Colonic mucosa (tissue), 4 donors: Measurements from ENCODE around the gene ANXA8. TPM values are rescaled to one million over a fixed set of nuclear protein-coding genes. Genes with fewer than 3 reads are reported as not detected.

Experiments used
- DNase-seq: peaks from one replicate; pipeline ENCODE4 v3.0.0-alpha.2; 2020
- H3K27ac ChIP-seq: fragments of 200-600 bp; one replicate; pipeline ENCODE4 v1.8.0; 2021
- H3K27me3 ChIP-seq: fragments of 200-600 bp; one replicate; pipeline ENCODE4 v1.8.0; 2021
- H3K36me3 ChIP-seq: fragments of 200-600 bp; one replicate; pipeline ENCODE4 v1.8.0; 2021
- H3K4me1 ChIP-seq: fragments of 200-600 bp; one replicate; pipeline ENCODE4 v1.8.0; 2021; ENCODE audit warnings: mild to moderate bottlenecking
- H3K4me3 ChIP-seq: fragments of 200-600 bp; one replicate; pipeline ENCODE4 v1.8.0; 2021
- H3K9ac ChIP-seq, 2 donors: one replicate each; pipeline ENCODE4 v1.7.0; 2013; ENCODE audit warnings: control low read depth in 2 of 2, low read depth in 2 of 2, low read length in 2 of 2
- H3K9me3 ChIP-seq: fragments of 200-600 bp; one replicate; pipeline ENCODE4 v1.8.0; 2021
- intact Hi-C: fragments of 100-400 bp; cut with DNase I; formaldehyde crosslinking; loops from one replicate; pipeline ENCODE4 v1.14.1; 2022
- total RNA-seq, 2 donors: library from RNA; stranded (reverse); fragmentation: NEBNext Ultra II Directional in 1 of 2; extraction: Animal tissue kit (Norgen Biotek cat#: 25700) in 1 of 2; gene quantifications; one replicate each; pipeline ENCODE4 v1.2.1, GENCODE V29; 2021
- TF ChIP-seq, protein P1 (sequence below): fragments of 200-600 bp; IDR thresholded peaks from one replicate; pipeline ENCODE4 v1.8.0; 2022; ENCODE audit warnings: antibody characterized with exemption, mild to moderate bottlenecking
- donor health status: healthy.
- donor health status: DM: no; HTN: no; CAD: no.
- donor health status: DM: no; HTN: no; CAD: no.

Gene ANXA8
- total RNA-seq, 2 donors from 2014 or later: not detected

- Histone ChIP-seq H3K27ac (no peak overlapping the region), H3K27me3 (no peaks in the 10 kb centered on the region), H3K4me1 (no peaks in the 10 kb centered on the region), H3K9me3 (no peaks in the 10 kb centered on the region), H3K4me3 (no peak overlapping the region), H3K9ac (no peak overlapping the region), H3K36me3 (no peaks in the 10 kb centered on the region)
- TF ChIP-seq, protein P1, sequence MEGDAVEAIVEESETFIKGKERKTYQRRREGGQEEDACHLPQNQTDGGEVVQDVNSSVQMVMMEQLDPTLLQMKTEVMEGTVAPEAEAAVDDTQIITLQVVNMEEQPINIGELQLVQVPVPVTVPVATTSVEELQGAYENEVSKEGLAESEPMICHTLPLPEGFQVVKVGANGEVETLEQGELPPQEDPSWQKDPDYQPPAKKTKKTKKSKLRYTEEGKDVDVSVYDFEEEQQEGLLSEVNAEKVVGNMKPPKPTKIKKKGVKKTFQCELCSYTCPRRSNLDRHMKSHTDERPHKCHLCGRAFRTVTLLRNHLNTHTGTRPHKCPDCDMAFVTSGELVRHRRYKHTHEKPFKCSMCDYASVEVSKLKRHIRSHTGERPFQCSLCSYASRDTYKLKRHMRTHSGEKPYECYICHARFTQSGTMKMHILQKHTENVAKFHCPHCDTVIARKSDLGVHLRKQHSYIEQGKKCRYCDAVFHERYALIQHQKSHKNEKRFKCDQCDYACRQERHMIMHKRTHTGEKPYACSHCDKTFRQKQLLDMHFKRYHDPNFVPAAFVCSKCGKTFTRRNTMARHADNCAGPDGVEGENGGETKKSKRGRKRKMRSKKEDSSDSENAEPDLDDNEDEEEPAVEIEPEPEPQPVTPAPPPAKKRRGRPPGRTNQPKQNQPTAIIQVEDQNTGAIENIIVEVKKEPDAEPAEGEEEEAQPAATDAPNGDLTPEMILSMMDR: no peak
- DNase-seq: no peak
- intact Hi-C loops: no loop called here
These were observed 32.5 kb downstream of the ANXA8 start for GRCh38 chr10:47451273-47451997.

- DNase-seq: no peak
- intact Hi-C loops: no loop called here
These were observed 33.5 kb downstream of the ANXA8 start for GRCh38 chr10:47450442-47450841.

GRCh38 chr10:47449979-47450378, 33.9 kb downstream of the ANXA8 start:
- H3K36me3 ChIP-seq: no peaks in the 10 kb centered on the region
- no peaks in the 10 kb centered on the region for H3K27me3 ChIP-seq
- intact Hi-C loops: no loop called here
- no peak overlapping the region for H3K27ac ChIP-seq
- TF ChIP-seq, protein P1: no peak
- H3K4me1 ChIP-seq: no peaks in the 10 kb centered on the region
- DNase-seq: no peak
- no peak overlapping the region for H3K4me3 ChIP-seq
- no peaks in the 10 kb centered on the region for H3K9me3 ChIP-seq
- H3K9ac ChIP-seq: no peak overlapping the region

More at GRCh38 chr10:47450442-47450841, 33.5 kb downstream of the ANXA8 start:
- H3K4me1 ChIP-seq: no peaks in the 10 kb centered on the region
- no peak overlapping the region for H3K27ac ChIP-seq
- H3K9me3 ChIP-seq: no peaks in the 10 kb centered on the region
- H3K27me3 ChIP-seq: no peaks in the 10 kb centered on the region
- no peak overlapping the region for H3K9ac ChIP-seq
- no peaks in the 10 kb centered on the region for H3K36me3 ChIP-seq
- H3K4me3 ChIP-seq: no peak overlapping the region
- TF ChIP-seq, protein P1: no peak

- no peak overlapping the region for H3K27ac ChIP-seq
- DNase-seq: no peak
- H3K4me1 ChIP-seq: no peaks in the 10 kb centered on the region
- intact Hi-C loops: no loop called here
- no peaks in the 10 kb centered on the region for H3K36me3 ChIP-seq
- no peak overlapping the region for H3K9ac ChIP-seq
- no peak overlapping the region for H3K4me3 ChIP-seq
- no peaks in the 10 kb centered on the region for H3K27me3 ChIP-seq
- TF ChIP-seq, protein P1: no peak
- H3K9me3 ChIP-seq: no peaks in the 10 kb centered on the region
These were observed 34.6 kb downstream of the ANXA8 start for GRCh38 chr10:47449102-47449978.

- DNase-seq: no peak
- H3K9me3 ChIP-seq: no peaks in the 10 kb centered on the region
- intact Hi-C loops: no loop called here
- no peak overlapping the region for H3K4me3 ChIP-seq
- no peak overlapping the region for H3K9ac ChIP-seq
- no peaks in the 10 kb centered on the region for H3K36me3 ChIP-seq
- TF ChIP-seq, protein P1: no peak
- H3K4me1 ChIP-seq: no peaks in the 10 kb centered on the region
- H3K27ac ChIP-seq: no peak overlapping the region
- no peaks in the 10 kb centered on the region for H3K27me3 ChIP-seq
These were observed 36.2 kb downstream of the ANXA8 start for GRCh38 chr10:47447705-47448104.
